ENCODE measurements around the gene GPC1.

DNA sequence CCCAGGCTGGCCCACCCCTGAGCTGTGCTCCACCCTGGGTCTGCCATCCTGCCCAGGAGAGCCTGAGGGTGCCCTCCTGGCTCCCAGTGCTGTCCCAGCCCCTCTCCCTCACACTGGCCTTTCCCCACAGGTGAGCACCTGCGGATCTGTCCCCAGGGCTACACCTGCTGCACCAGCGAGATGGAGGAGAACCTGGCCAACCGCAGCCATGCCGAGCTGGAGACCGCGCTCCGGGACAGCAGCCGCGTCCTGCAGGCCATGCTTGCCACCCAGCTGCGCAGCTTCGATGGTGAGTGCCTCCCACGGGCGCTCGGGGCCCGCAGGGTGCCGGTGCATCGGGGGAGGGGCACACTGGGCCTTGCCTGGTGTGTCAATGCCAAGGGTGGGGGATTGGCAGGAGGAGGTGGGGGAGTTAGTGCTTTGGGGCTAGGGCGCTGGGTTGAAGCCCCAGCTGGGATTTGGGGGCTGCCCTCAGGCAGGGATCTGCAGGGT, 23.5 kb downstream of the GPC1 start:
- TF ChIP-seq, protein P1, sequence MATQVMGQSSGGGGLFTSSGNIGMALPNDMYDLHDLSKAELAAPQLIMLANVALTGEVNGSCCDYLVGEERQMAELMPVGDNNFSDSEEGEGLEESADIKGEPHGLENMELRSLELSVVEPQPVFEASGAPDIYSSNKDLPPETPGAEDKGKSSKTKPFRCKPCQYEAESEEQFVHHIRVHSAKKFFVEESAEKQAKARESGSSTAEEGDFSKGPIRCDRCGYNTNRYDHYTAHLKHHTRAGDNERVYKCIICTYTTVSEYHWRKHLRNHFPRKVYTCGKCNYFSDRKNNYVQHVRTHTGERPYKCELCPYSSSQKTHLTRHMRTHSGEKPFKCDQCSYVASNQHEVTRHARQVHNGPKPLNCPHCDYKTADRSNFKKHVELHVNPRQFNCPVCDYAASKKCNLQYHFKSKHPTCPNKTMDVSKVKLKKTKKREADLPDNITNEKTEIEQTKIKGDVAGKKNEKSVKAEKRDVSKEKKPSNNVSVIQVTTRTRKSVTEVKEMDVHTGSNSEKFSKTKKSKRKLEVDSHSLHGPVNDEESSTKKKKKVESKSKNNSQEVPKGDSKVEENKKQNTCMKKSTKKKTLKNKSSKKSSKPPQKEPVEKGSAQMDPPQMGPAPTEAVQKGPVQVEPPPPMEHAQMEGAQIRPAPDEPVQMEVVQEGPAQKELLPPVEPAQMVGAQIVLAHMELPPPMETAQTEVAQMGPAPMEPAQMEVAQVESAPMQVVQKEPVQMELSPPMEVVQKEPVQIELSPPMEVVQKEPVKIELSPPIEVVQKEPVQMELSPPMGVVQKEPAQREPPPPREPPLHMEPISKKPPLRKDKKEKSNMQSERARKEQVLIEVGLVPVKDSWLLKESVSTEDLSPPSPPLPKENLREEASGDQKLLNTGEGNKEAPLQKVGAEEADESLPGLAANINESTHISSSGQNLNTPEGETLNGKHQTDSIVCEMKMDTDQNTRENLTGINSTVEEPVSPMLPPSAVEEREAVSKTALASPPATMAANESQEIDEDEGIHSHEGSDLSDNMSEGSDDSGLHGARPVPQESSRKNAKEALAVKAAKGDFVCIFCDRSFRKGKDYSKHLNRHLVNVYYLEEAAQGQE (IDR thresholded peaks at IDR 0.05; ENCODE audit: insufficient read depth in 1 of 2, low read depth in 2 of 2, low read length in 2 of 2): no peak
- TF ChIP-seq POLR2AphosphoS5 (IDR thresholded peaks at IDR 0.05; ENCODE audit: low read depth, low read length) (no peak), TAF1 (IDR thresholded peaks at IDR 0.05; ENCODE audit: borderline replicate concordance, insufficient read depth, low read length) (no peak)

Measured in PFSK-1 (cell line).